ENCODE results near the gene PPP2R2D.

Gene PPP2R2D

GRCh38 chr10:131905603-131906268 is 4.9 kb downstream of the PPP2R2D start:
- no peak for TF ChIP-seq EZH2phosphoT487 (IDR thresholded peaks at IDR 0.05; ENCODE audit: borderline replicate concordance)
- TF ChIP-seq, protein P1, sequence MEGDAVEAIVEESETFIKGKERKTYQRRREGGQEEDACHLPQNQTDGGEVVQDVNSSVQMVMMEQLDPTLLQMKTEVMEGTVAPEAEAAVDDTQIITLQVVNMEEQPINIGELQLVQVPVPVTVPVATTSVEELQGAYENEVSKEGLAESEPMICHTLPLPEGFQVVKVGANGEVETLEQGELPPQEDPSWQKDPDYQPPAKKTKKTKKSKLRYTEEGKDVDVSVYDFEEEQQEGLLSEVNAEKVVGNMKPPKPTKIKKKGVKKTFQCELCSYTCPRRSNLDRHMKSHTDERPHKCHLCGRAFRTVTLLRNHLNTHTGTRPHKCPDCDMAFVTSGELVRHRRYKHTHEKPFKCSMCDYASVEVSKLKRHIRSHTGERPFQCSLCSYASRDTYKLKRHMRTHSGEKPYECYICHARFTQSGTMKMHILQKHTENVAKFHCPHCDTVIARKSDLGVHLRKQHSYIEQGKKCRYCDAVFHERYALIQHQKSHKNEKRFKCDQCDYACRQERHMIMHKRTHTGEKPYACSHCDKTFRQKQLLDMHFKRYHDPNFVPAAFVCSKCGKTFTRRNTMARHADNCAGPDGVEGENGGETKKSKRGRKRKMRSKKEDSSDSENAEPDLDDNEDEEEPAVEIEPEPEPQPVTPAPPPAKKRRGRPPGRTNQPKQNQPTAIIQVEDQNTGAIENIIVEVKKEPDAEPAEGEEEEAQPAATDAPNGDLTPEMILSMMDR (conservative IDR thresholded peaks at IDR 0.05; ENCODE audit: low read length) = no peak
- peaks cover 89% of the 10 kb centered on the region for H4K20me1 ChIP-seq (ENCODE audit: insufficient read depth, low read length, poor library complexity, severe bottlenecking)
- peak overlapping the region; percentile 31 for H3K9ac ChIP-seq (ENCODE audit: low read depth, low read length, poor library complexity, severe bottlenecking)
- H3K9me2 ChIP-seq (replicated peaks; ENCODE audit: low read depth, low read length) = no peaks in the 10 kb centered on the region
- H3K4me2 ChIP-seq (ENCODE audit: low read depth, low read length, poor library complexity, severe bottlenecking) = peak overlapping the region; percentile 90
- no peaks in the 10 kb centered on the region for H3K9me3 ChIP-seq (ENCODE audit: insufficient read depth, low read depth, low read length)
- H3K79me2 ChIP-seq (ENCODE audit: insufficient read depth, low read length) = peaks cover 97% of the 10 kb centered on the region
- H3K4me1 ChIP-seq (ENCODE audit: insufficient read depth, low read length, poor library complexity, severe bottlenecking) = peaks cover 60% of the 10 kb centered on the region
- peak overlapping the region; percentile 63 for H3K4me3 ChIP-seq (ENCODE audit: low read length, poor library complexity, severe bottlenecking)
- no peaks in the 10 kb centered on the region for H3F3A ChIP-seq (ENCODE audit: low read depth)
- H3K36me3 ChIP-seq (ENCODE audit: insufficient read depth, low read length) = peaks cover 15% of the 10 kb centered on the region; the same call in 1 of the 2 replicates
- no peak overlapping the region for H2AFZ ChIP-seq (ENCODE audit: low read length)
- H3K27me3 ChIP-seq (ENCODE audit: insufficient read depth, low read length, poor library complexity, severe bottlenecking) = no peaks in the 10 kb centered on the region

DNA sequence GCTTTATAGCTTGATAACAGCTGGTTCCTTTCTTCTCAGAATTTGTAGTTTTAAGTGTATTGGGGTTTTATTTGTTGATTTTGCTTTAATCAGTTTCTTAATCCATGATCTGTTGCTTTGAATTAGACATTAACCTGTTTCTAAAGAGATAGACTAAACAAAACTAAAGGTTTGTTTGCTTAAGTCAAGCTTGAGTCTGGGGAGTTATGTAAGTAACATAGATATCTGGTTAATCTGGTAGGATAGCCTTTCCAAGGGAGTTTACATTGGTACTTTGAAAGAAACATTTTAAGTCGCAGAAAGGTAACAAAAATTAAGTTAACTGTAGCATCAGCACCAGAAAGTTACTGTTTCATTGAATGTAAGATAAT is 5.4 kb downstream of the PPP2R2D start:
- H3K27me3 ChIP-seq (ENCODE audit: insufficient read depth, low read length, poor library complexity, severe bottlenecking) = no peaks in the 10 kb centered on the region

GRCh38 chr10:131907679-131908078 is 6.9 kb downstream of the PPP2R2D start:
- Histone ChIP-seq H3K79me2 (ENCODE audit: insufficient read depth, low read length) (peaks cover 100% of the 10 kb centered on the region), H3K4me3 (ENCODE audit: low read length, poor library complexity, severe bottlenecking) (peak overlapping the region; percentile 39), H3K27me3 (ENCODE audit: insufficient read depth, low read length, poor library complexity, severe bottlenecking) (no peaks in the 10 kb centered on the region), H3K9me2 (replicated peaks; ENCODE audit: low read depth, low read length) (no peaks in the 10 kb centered on the region), H3K4me2 (ENCODE audit: low read depth, low read length, poor library complexity, severe bottlenecking) (peak overlapping the region; percentile 58), H3K9ac (ENCODE audit: low read depth, low read length, poor library complexity, severe bottlenecking) (peak overlapping the region; percentile 34), H3K4me1 (ENCODE audit: insufficient read depth, low read length, poor library complexity, severe bottlenecking) (peaks cover 51% of the 10 kb centered on the region), H3F3A (ENCODE audit: low read depth) (no peaks in the 10 kb centered on the region), H2AFZ (ENCODE audit: low read length) (no peak overlapping the region), H3K36me3 (ENCODE audit: insufficient read depth, low read length) (peaks cover 19% of the 10 kb centered on the region; the same call in 1 of the 2 replicates), H3K9me3 (ENCODE audit: insufficient read depth, low read depth, low read length) (no peaks in the 10 kb centered on the region), H4K20me1 (ENCODE audit: insufficient read depth, low read length, poor library complexity, severe bottlenecking) (peaks cover 95% of the 10 kb centered on the region)
- TF ChIP-seq, protein P1 (conservative IDR thresholded peaks at IDR 0.05; ENCODE audit: low read length) = no peak
- TF ChIP-seq EZH2phosphoT487 (IDR thresholded peaks at IDR 0.05; ENCODE audit: borderline replicate concordance) = no peak

More for the DNA sequence above, 5.4 kb downstream of the PPP2R2D start:
- no peak for TF ChIP-seq EZH2phosphoT487 (IDR thresholded peaks at IDR 0.05; ENCODE audit: borderline replicate concordance)
- TF ChIP-seq, protein P1 (conservative IDR thresholded peaks at IDR 0.05; ENCODE audit: low read length) = no peak
- no peak overlapping the region for H2AFZ ChIP-seq (ENCODE audit: low read length)
- H4K20me1 ChIP-seq (ENCODE audit: insufficient read depth, low read length, poor library complexity, severe bottlenecking) = peaks cover 94% of the 10 kb centered on the region
- H3K79me2 ChIP-seq (ENCODE audit: insufficient read depth, low read length) = peaks cover 100% of the 10 kb centered on the region
- no peaks in the 10 kb centered on the region for H3F3A ChIP-seq (ENCODE audit: low read depth)
- peak overlapping the region; percentile 90 for H3K4me2 ChIP-seq (ENCODE audit: low read depth, low read length, poor library complexity, severe bottlenecking)
- H3K4me1 ChIP-seq (ENCODE audit: insufficient read depth, low read length, poor library complexity, severe bottlenecking) = peaks cover 60% of the 10 kb centered on the region
- no peaks in the 10 kb centered on the region for H3K9me3 ChIP-seq (ENCODE audit: insufficient read depth, low read depth, low read length)
- H3K9me2 ChIP-seq (replicated peaks; ENCODE audit: low read depth, low read length) = no peaks in the 10 kb centered on the region
- peaks cover 15% of the 10 kb centered on the region; the same call in 1 of the 2 replicates for H3K36me3 ChIP-seq (ENCODE audit: insufficient read depth, low read length)
- peak overlapping the region; percentile 63 for H3K4me3 ChIP-seq (ENCODE audit: low read length, poor library complexity, severe bottlenecking)
- peak overlapping the region; percentile 31 for H3K9ac ChIP-seq (ENCODE audit: low read depth, low read length, poor library complexity, severe bottlenecking)
